HL-60/S4 treated with retinoic acid at 250 ng/mL for 4 days and 3 days (cell line): Measurements from ENCODE around the gene RAB39A.
"Not testable (repeated sequence)": the region's sequence is repeated elsewhere in the genome, so short reads cannot be mapped to it uniquely, and the experiment has no call there.

Experiments used
- in situ Hi-C: fragments of 300-500 bp; cut with MboI; formaldehyde crosslinking; loops from 2 replicates; pipeline ENCODE4 v1.7.0; 2022; ENCODE audit warnings: low sequenced_read_pairs

RAB39A gene, protein sequence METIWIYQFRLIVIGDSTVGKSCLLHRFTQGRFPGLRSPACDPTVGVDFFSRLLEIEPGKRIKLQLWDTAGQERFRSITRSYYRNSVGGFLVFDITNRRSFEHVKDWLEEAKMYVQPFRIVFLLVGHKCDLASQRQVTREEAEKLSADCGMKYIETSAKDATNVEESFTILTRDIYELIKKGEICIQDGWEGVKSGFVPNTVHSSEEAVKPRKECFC

DNA sequence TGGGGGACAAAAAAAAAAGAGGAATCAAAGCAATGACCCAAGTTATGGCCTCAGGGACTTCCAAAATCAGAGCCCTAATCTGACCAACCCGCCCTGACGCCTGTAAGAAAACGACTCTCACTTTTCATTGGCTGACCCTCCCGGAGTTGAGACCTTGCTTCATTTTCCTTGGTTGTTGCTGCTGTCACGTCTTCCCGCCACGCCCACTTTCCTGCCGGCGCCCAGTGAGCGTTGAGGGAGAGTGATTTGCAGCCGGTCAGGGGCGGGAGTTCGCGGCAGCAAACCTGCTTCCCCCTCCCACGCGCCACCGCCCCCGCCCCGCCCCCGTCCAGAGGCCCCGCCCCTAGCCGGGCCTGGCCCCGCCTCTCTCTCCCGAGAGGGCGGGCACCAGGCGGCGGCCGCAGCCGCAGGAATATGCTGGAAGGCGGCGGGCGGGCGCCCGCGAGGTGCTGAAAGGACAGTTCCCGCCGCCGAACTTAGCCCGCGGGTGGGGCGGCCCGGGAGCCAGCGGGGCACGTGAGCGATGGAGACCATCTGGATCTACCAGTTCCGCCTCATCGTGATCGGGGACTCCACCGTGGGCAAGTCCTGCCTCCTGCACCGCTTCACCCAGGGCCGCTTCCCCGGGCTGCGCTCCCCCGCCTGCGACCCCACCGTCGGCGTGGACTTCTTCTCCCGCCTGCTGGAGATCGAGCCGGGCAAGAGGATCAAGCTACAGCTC is at the start of gene RAB39A:
Gene RAB39A, plus strand, starts transcription at position 403 of the 721 bp plus-strand sequence. Its CDS starts 121 bp downstream, at position 524.
- in situ Hi-C loops: no loop called here

DNA sequence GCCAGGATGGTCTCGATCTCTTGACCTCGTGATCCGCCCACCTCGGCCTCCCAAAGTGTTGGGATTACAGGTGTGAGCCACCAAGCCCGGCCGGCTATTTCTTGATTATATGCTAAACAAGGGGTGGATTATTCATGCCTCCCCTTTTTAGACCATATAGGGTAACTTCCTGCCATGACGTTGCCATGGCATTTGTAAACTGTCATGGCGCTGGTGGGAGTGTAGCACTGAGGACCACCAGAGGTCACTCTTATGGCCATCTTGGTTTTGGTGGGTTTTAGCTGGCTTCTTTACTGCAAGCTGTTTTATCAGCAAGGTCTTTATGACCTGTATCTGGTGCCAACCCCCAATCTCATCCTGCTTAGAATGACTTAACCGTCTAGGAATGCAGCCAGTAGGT is 46.8 kb upstream of the RAB39A start:
- in situ Hi-C loops: not testable (repeated sequence)

DNA sequence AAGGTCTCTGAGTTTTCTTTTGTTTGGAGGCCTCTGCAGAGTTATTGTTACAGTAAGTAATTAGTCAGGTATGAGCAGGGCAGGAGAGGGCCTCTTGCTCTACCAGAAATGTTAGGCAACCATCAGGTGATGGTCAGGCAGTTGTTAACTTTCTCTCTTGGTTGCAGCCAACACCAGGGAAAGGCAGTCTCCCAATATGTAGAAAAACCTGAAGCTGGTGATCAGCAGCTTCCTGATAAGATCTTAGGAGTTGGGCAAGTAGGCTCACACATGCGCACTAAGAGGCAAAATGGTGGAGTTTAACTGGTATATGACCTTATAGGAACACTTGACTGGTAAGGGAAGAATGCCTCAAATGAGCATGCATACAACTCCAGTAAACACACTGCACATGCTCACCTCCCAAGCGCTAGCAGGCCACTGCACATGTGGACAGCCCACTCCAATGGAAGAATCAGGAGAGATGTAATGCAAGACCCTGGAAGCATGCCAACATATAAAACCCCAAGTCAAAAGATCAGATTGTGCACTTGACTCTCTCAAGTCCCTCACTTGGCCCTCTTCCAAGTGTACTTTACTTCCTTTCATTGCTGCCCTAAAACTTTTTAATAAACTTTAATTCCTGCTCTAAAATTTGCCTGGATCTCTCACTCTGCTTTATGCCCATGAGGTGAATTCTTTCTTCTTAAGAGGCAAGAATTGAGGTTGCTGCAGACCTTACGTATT is 46.0 kb upstream of the RAB39A start:
- in situ Hi-C loops: no loop called here

DNA sequence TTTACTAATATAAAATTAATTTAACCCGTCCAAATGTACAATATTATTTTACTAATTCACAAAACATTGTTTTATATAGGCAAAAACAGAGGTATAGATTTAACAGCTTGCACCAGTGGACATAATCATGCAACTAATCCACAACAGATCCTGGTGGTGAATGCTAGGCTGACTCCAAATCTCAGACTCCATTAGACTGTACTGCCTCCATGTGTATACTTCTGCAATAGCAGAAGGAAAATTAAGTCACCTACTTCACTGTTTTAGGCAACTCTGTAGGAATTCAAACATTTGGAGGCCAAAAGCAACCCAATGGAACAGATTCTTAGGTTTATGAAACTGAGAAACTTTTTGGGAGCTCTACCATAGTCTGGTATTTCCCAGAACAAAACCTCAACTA is 30.0 kb upstream of the RAB39A start:
- in situ Hi-C loops: no loop called here

DNA sequence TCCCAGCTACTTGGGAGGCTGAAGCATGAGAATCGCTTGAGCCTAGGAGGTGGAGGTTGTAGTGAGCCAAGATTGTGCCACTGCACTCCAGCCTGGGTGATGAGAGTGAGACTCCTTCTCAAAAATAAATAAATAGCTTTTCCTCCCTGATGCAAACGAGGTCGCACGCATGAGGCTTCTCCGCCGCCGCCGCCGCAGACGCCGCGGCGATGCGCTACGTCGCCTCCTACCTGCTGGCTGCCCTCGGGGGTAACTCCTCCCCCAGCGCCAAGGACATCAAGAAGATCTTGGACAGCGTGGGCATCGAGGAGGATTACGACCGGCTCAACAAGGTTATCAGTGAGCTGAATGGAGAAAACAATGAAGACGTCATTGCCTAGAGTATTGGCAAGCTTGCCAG is 20.0 kb upstream of the RAB39A start:
- in situ Hi-C loops: no loop called here

DNA sequence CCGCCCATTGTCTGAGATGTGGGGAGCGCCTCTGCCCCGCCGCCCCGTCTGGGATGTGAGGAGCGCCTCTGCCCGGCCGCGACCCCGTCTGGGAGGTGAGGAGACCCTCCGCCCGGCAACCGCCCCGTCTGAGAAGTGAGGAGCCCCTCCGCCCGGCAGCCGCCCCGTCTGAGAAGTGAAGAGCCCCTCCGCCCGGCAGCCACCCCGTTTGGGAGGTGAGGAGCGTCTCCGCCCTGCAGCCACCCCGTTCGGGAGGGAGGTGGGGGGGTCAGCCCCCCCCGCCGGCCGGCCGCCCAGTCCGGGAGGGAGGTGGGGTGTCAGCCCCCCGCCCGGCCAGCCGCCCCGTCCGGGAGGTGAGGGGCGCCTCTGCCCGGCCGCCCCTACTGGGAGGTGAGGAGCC is 15.8 kb upstream of the RAB39A start:
- in situ Hi-C loops: not testable (repeated sequence)

DNA sequence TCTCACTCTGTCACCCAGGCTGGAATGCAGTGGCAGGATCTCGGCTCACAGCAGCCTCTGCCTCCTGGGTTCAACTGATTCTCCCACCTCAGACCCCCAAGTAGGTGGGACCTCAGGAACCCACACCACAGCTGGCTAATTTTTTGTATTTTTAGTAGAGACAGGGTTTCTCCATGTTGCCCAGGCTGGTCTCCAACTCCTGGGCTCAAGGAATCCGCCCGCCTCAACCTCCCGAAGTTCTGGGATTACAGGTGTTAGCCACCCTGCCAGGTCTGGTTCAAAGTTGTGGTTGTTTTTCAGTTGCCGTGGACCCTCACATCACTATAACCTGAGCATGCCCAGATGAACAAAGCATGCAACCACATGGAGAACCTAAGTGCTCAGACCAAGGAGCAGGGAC is 13.0 kb upstream of the RAB39A start:
- in situ Hi-C loops: no loop called here

DNA sequence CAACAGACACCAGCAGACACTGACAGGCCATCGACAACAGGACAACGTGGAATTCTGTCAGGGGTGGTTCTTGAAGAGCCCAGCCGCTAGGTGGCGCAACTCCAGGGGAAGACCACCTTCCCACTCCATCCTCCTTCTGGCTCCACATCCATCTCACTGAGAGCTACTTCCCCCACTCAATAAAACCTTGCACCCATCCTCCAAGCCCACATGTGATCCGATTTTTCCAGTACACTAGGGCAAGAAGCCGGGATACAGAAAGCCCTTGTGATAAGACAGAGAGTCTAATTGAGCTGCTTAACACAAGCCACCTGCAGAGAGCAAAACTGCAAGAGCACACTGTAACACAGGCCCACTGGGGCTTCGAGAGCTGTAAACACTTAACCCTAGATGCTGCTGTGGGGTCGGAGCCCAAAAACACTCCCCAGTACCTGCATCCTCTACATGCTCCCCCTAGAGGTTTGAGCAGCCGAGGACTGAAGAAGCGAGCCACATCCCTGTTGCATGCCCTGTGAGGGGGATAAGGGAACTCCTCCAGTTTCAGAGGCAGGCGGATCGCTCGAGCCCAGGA is 11.5 kb upstream of the RAB39A start:
- in situ Hi-C loops: no loop called here

DNA sequence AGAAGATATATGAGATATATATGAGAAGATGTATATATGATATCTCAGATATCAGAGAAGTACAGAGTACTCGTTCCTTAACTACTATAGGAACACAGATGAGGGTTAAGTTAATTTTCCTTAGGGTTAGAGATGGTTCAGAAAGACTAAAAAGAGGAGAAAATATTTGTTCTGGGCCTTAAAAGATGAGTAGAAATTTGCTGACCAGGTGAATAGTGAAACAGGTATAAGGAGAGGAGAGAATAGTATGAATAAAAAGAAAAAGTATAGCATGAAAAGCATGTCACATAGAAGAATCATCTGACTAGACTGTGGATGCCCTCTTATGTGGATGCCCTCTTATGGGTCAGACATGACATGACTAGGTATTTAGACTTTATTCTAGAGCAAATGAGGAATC is 6.3 kb upstream of the RAB39A start:
- in situ Hi-C loops: no loop called here

DNA sequence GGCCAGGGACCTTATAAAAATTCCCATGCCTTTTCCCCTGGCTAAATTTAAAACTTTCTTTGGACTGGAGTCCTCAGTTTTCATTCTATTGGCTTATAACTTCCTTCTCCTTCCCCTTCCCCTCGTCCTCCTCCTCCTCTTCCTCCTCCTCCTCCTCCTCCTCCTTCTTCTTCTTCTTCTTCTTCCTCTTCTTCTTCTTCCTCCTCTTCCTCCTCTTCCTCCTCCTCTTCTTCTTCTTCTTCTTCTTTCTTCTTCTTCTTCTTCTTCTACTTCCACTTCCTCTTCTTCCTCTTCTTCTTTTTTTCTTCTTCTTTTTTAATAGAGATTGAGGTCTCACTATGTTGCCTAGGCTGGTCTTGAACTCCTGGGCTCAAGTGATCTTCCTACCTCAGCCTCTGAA is 4.7 kb upstream of the RAB39A start:
- in situ Hi-C loops: not testable (repeated sequence)

DNA sequence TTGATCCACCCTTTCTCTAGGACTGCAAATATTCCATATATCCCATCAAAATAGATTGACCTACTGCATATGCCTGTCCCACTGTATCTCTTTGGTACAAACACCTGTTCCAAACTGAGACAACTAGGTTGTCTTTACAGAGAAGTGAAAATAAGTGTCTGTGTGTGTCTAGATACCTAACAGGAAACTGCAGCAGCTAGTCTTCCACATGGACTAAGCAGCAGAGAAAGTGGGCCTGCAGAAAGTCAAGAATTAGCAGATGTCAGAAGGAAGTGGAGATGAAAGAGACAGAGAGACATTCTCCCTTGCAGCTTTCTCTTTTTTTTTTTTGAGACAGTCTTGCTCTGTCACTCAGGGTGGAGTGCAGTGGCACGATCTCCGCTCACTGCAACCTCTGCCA is 3.9 kb upstream of the RAB39A start:
- in situ Hi-C loops: no loop called here

DNA sequence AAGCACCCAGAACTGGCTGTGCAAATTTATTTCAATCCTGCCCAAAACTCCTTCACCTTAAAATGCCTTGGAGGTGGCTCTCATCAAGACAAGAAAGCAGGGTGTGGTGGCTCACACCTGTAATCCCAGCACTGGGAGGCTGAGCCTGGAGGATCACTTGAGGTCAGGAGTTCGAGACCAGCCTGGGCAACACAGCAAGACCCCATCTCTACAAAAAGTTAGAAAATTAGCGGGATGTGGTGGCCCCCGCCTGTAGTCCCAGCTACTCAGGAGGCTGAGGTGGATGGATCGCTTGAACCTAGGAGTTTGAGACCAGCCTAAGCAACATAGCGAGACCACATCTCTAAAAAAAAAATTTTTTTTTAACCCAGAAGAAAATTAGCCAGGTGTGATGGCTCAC is 689 bp upstream of the RAB39A start:
- in situ Hi-C loops: no loop called here

DNA sequence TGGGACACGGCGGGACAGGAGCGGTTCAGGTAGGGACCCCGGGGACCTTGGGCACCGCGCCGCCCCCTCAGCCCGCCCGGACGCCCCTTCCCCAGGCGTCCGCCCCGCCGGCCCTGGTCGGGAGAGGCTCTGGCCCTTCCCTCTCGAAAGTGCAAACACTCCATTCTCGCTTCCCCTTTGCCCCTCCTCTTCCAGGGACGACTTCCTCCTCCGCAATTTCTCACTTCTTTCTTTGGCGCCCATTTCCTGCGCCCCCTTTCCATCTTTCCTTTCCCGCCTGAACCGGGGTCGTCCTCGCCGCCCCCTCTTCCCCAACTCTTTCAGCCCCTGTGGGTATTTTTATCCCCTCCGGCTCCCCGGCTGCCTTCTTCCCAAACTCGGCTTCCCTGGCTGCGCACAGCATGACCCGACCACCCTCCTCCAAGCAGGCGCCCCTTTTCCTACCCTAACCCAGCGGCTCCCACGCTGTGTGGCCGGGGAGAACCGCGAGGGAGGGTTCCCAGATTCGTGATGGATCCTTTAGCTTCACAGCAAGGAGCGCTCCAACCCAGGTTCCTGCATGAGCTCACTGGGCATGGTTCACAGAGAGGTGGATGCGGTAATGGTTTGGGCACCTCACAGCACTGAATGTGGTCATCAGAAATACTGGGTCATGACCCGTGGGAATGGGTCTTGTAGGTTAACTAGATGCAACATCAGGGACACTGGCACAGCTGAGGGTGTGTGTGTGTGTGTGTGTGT is 689 bp downstream of the RAB39A start:
- in situ Hi-C loops: no loop called here

DNA sequence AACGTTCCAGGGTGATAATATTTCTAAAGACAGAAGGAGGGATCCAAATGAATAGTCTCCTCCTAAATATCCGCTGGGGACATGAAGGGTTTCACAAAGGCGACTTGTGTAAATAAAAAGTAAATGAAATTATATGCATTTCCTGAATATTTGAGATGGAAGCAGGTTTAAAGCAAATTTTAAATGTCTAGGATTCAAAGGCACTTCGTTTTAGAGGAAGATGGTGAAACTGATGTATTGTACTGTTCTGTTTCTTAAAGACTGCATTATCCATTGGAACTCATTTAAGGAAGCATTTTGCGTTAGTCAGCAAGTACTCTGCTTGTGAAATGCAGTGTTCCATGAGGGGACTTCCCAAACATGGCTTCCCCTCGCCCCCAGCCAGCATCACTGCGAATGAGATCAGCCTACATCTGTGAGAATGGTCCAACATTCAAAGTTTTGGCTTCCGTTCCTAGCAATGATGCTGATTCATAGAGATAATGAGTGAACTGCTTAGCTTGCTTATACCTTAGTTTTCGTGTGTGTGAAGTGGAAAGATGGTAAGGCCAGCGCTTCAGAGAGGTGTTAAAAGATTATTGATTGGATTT is 1.5 kb downstream of the RAB39A start:
- in situ Hi-C loops: no loop called here

DNA sequence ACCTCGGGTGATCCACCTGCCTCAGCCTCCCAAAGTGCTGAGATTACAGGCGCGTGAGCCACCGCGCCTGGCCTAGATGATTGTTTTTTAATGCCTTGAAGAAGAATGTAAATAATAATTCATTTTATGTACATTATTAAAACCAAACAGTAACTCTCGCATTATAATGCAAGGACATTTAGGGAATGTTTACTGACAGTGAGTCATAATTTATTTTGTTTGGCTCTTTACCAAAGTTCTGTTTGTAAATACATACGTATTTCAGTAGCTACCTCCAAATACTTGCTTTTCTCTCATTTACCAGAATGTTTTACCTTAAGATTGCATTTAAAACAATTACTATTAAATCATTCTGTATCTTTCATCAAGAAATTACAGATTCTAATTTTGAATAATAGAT is 3.0 kb downstream of the RAB39A start:
- in situ Hi-C loops: no loop called here

DNA sequence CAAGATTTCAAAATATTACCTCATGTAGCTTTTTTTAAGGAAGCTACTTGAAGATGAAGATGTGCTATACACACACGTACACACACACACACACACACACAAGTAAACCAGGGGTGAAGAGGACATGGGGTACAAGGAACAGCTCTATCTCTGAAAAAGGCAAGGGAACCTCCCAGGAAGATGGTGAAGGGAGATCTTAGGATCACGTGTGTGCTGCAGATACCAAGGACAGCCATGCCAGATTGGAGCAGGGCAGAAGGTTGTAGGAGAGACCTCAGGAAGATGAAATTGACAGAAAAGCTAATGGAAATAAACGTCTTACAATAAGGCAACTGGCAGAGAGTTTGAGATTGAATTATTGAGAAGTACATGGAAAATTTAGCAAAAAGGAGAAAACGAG is 19.7 kb downstream of the RAB39A start:
- in situ Hi-C loops: no loop called here

DNA sequence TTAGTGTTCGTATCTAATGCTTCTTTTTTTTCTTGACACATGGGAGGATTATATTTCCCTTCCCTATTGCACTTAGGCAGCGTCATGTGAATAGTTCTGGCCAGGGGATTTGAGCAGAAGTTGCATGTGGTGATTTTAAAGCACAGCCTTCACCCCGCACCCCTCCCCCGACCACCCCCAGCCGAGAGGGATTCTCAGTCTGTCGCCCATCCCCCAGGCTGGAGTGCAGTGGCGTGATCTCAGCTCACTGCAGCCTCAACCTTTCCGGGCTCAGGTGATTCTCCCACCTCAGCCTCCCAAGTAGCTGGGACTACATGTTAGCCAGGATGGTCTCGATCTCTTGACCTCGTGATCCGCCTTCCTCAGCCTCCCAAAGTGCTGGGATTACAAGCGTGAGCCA is 20.1 kb downstream of the RAB39A start:
- in situ Hi-C loops: not testable (repeated sequence)

DNA sequence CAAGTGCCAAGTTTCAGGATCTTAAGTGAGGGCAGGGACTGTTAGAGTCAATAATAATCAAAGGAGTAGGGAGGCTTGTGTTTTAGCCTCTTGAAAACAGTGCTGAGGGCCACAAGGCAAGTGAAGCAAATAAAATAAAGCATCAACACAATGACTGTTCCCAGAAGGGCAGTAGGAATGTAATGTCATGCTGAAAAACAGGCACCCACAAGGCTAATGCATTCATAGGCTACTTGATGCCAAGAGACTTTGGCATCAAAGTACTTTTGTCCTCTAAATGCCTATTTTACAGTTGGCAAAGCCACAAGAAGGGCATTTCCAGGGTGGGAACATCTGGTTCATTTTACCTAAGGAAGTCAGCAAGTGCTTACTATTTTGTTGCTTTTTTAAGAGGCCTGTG is 22.9 kb downstream of the RAB39A start:
- in situ Hi-C loops: no loop called here

DNA sequence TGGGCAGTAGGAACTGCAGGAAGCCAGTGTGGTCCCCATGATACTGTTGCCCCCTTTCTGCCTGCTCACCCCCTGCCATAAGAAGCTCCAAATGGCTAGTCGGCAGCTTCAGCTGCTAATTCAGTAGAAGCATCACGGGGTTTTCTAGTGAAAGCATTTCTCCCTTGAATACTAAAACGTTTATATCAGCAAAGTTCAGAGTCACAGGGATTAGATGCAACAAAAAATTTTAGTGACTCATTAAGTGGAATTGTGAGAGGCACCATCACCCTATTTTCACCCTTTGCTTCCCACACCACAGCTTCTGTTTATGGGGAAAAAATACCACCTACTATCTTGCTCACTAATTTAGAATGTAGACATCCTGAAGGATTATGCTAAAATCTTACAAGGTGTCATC is 25.2 kb downstream of the RAB39A start:
- in situ Hi-C loops: no loop called here

DNA sequence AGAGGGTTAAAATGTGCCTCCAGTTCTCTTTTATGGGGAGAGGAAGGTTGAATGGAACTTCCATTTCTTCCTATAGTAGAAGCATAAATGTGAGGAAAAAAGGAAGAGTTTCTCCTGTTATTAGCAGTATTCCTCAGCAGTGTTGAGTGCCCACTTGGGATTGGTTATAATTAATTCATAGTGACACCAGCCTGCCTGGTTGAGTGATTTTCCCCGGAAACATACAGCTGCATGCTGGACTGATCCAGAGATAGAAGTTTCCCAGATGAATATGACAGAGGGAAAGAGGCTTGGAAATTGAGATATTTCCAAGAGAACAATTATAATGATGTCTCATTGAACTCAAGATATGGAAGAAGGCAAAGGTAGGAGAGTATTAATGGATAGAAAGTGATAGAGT is 28.3 kb downstream of the RAB39A start:
- in situ Hi-C loops: no loop called here

DNA sequence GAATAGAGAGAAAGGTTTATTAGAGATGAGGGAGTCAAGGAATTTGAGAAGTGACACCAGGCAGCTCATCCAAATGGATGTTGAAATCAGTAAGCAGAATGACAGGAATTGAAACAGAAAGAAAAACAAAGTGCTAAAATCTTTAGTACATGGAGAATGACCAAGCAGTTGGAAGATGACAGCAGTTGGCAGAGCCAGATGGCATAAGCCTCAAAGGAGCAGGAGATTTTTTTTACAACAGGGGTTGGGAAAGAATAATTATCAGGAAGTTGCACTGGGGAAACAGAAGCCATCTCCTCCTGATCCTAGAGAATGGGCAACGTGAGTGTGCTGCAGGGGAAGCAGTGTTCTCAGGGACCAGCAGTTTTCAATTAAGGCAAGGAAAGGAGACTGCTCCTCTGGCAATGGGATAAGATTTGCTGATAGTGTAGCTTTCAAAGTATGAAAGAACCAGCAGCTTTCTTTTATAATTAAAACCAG is 28.9 kb downstream of the RAB39A start:
- in situ Hi-C loops: no loop called here
